ENCODE results near the gene RSBN1.
A peak's percentile ranks its signal among the peaks of the same experiment; 100 is the strongest.

The RSBN1 gene

DNA sequence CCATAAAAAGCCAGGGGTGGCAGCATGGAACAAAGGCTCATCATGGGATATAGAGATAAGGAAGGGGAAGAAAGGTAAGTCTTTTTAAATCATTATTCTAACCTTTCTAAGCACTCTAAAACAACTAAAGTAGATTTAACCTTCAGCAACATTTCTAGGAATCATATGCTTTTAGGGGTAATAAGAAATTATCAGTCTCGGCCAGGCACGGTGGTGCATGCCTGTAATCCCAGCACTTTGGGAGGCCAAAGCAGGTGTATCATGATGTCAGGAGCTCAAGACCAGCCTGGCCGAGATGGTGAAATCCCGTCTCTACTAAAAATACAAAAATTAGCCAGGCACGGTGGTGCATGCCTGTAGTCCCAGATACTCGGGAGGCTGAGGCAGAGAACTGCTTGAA lies 32.7 kb downstream of the RSBN1 start:
- DNase-seq (ENCODE audit: insufficient read length) (no peak), FAIRE-seq (no peak)
- TF ChIP-seq POLR2AphosphoS5 (IDR thresholded peaks at IDR 0.05; ENCODE audit: low read depth, low read length) (no peak), POLR2A (IDR thresholded peaks at IDR 0.05; ENCODE audit: low read depth, low read length) (no peak), TAF1 (IDR thresholded peaks at IDR 0.05; ENCODE audit: borderline replicate concordance, low read depth, low read length) (no peak)

DNA sequence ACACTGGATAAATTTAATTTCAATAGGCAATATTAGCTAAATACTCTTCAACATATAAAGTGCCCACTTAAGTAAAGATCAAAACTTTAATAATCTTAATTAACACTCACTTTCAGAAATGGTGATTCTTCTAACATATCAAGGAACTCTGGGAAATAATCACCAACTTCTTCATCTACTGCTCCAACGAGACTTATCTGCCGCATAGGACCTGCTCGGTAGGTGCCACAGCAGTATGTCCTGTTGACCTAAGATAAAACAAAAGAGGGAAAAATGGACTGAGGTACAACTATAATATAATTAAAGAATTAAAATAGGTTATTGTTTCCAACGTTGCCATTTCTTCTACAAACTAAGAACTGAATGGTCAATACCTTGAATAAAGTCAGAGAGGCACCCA lies 34.7 kb downstream of the RSBN1 start:
- no peak for FAIRE-seq
- TF ChIP-seq POLR2AphosphoS5 (IDR thresholded peaks at IDR 0.05; ENCODE audit: low read depth, low read length) (no peak), POLR2A (IDR thresholded peaks at IDR 0.05; ENCODE audit: low read depth, low read length) (no peak), TAF1 (IDR thresholded peaks at IDR 0.05; ENCODE audit: borderline replicate concordance, low read depth, low read length) (no peak)

DNA sequence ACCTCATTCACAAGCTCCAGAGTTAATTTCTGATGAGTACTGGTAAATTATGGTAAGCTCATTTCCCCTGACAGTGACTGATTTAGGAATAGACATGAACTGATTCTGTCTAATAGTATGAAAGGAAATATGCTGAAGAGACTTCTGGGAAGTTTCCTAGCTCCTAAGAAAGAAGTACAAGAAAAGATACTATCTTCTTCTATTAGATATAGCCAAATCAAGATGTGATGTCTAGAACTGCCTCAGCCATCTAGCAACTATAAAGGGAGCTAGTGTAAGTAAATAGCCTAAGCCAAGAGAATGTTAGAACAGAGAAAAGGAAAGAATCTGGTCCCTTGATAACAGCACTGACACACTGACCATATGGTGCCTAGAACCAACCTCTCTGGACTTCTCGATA lies 42.2 kb downstream of the RSBN1 start:
- FAIRE-seq (no peak), DNase-seq (ENCODE audit: insufficient read length) (no peak)
- TF ChIP-seq POLR2A (IDR thresholded peaks at IDR 0.05; ENCODE audit: low read depth, low read length), result no peak

More for the DNA sequence above, 34.7 kb downstream of the RSBN1 start:
- no peak for DNase-seq (ENCODE audit: insufficient read length)

DNA sequence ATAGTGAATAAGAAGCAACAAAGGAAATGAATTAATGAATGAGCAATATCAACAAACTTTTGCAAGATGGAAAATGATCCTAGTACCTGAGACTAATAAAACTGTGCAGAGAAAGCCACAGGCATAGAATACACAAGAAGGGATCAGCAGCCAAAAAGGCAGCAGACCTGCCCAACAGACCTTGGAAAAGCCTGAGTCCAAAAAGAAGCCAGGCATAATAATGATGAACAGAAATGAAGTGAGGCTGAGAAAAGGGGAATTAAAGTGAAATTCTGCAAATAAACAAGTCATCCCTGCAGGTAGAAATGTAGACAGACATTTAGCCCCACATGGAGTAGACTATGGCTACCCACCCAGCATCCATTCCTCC lies 42.7 kb downstream of the RSBN1 start:
- TF ChIP-seq POLR2A (IDR thresholded peaks at IDR 0.05; ENCODE audit: low read depth, low read length) (no peak), TAF1 (IDR thresholded peaks at IDR 0.05; ENCODE audit: borderline replicate concordance, low read depth, low read length) (no peak), POLR2AphosphoS5 (IDR thresholded peaks at IDR 0.05; ENCODE audit: low read depth, low read length) (no peak)
- DNase-seq (ENCODE audit: insufficient read length) (no peak), FAIRE-seq (no peak)

DNA sequence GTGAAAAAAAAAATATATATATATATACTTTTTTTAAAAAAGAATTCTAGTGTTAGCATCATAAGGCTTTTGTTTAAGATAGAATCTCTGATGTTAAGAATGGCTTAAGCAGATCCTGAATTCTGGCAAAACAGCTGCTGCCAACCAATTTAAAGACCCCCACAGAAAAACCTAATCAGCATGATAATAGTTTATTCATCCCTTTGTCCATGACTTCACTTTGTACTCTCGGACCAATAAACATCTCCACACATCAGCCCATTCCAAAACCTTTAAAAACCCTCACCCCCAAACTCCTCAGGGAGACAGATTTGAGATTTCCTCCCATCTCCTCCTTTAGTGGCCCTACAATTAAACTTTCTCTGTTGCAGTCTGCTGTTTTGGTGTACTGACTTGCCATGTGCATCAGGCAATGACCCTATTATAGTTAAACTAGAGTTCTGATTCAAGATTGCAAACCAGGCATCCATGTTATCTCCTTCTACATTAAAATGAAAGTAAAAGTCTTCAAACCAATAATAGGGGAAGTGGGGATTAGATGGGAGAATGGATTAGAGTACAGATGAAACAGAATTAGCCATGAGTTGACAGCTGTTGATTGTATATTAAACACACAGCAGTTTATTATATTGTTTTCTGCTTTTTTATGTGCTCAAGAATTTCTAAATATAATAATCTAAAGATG lies 43.2 kb downstream of the RSBN1 start:
- FAIRE-seq, result peak; percentile 63
- DNase-seq (ENCODE audit: insufficient read length), result no peak
- TF ChIP-seq TAF1 (IDR thresholded peaks at IDR 0.05; ENCODE audit: borderline replicate concordance, low read depth, low read length) (no peak), POLR2A (IDR thresholded peaks at IDR 0.05; ENCODE audit: low read depth, low read length) (no peak), POLR2AphosphoS5 (IDR thresholded peaks at IDR 0.05; ENCODE audit: low read depth, low read length) (no peak)

DNA sequence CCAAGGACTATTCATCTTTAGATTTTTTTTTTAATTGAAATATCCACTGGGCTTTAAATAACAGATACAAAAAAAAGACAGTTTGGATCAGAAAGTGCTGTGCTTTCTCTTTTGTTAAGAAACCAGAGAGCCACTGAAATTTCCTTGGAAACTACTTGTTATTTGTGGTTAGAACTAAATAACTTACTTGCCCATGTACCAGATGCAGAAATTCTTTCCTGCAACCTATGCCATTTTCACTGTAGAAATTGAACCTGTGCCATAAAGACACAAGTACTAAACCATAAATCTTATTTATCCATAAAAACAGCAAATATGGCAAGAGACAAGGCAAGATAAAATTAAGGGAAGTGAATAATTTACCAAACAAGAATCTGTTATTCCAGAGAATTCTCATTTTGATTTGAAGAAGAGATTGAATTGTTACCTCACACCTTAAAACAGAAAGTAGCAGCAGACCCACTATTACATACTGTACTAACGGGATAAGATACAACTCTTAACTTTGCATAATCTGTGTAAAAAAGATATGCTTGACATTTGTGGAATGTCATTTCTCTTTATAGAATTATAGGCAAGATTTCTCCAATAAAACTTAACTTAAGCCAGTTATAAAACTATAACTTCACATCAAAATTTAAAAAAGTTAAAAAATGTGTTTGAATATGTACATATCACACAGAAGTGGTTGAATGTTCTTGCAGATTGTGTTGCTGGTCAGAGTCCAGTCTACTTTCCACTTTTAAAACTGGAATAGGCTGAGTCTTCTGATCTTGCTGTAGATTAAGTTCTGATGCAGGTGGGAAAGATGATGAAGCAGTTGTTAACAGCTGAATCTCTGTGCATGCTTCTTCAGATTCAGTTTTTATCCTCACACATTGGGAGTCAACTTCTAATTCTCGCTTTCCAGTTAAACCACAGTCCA lies 46.7 kb downstream of the RSBN1 start:
- DNase-seq (ENCODE audit: insufficient read length) (no peak), FAIRE-seq (no peak)
- TF ChIP-seq TAF1 (IDR thresholded peaks at IDR 0.05; ENCODE audit: borderline replicate concordance, low read depth, low read length) (no peak), POLR2AphosphoS5 (IDR thresholded peaks at IDR 0.05; ENCODE audit: low read depth, low read length) (no peak), POLR2A (IDR thresholded peaks at IDR 0.05; ENCODE audit: low read depth, low read length) (no peak)

DNA sequence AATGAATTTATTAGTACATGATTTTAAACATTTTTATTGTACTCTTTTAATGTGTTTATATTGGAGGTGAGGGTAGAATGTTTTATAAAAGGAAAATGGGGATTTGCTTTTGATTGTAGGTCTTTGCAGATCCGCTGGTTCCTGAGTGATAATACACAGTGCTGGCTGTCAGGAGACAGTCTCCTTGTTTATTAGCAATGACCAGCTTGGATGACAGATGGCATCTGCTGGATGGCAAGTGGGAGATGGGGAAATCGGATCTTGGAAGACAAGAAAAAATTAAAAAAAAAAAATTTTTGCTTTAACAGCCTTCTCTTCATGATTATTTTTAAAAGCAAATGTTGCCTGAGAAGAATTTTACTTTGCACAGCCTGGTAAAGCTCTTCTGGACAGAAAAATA lies 48.6 kb downstream of the RSBN1 start:
- FAIRE-seq, result no peak
- TF ChIP-seq POLR2AphosphoS5 (IDR thresholded peaks at IDR 0.05; ENCODE audit: low read depth, low read length), result no peak
- TF ChIP-seq TAF1 (IDR thresholded peaks at IDR 0.05; ENCODE audit: borderline replicate concordance, low read depth, low read length), result no peak
- DNase-seq (ENCODE audit: insufficient read length), result no peak

DNA sequence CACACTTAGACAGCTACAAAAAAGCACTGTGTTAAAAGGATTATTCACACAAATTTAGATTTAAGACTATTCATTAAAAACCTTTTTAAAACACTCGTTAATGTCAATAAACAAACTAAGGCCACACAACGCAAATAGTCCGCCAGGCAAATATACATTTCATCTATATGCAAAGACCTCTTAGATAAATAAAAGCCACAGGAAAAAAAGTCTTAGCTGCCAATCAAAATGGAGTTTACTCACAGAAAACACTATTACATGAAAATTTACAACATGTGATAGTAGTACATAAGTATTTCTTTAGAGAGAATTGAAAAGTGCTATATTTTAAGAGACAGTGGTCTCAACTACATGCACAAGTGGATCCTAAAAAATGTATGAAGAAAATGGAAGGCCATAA lies 50.3 kb downstream of the RSBN1 start:
- no peak for FAIRE-seq

DNA sequence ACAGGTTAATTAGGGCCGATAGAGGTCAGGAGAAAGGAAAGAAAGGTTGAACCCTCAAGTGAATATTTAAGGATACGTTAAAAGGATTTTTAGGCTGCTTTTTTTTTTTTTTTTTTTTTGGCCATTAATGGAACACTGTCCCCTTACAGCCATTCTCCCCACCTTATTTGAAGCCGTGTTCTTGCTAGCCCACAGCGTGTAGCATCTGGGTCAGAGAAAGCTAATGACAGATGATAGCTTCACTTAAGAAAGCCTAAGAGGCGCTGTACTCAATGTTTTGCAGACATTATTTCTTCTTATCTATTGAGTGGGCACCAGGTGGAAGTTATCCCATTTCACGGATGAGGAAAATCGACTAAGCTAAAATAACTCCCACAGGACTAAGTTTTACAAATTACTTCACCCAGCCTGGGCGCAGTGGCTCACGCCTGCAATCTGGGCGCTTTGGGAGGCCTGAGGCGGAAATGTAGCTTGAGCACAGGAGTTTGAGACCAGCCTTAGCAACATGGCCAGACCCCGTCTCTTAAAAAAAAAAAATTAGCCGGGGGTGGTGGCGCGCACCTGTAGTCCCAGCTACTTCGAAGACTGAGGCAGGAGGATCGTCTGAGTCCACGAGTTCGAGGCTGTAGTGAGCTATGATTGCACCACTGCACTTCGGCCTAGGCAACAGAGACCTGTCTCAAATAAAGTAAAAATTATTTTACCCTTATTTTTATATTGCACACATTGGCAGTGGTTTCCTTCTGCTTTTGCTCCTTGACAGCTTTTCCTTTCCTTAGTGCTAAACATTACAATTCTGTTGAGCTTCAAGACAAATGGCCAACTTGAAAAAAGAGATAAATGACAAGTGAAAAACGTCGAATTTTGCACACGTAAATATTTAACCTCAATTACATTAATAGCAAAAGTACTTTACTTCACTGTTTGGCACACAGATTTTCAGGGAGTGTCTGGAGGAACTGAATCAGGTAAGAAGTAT lies 51.9 kb downstream of the RSBN1 start:
- TF ChIP-seq POLR2AphosphoS5 (IDR thresholded peaks at IDR 0.05; ENCODE audit: low read depth, low read length) (no peak), TAF1 (IDR thresholded peaks at IDR 0.05; ENCODE audit: borderline replicate concordance, low read depth, low read length) (no peak), POLR2A (IDR thresholded peaks at IDR 0.05; ENCODE audit: low read depth, low read length) (no peak)
- FAIRE-seq (peak; percentile 46), DNase-seq (ENCODE audit: insufficient read length) (no peak)

More for the DNA sequence above, 50.3 kb downstream of the RSBN1 start:
- no peak for TF ChIP-seq POLR2A (IDR thresholded peaks at IDR 0.05; ENCODE audit: low read depth, low read length)
- TF ChIP-seq TAF1 (IDR thresholded peaks at IDR 0.05; ENCODE audit: borderline replicate concordance, low read depth, low read length), result no peak
- TF ChIP-seq POLR2AphosphoS5 (IDR thresholded peaks at IDR 0.05; ENCODE audit: low read depth, low read length), result no peak
- DNase-seq (ENCODE audit: insufficient read length), result no peak

DNA sequence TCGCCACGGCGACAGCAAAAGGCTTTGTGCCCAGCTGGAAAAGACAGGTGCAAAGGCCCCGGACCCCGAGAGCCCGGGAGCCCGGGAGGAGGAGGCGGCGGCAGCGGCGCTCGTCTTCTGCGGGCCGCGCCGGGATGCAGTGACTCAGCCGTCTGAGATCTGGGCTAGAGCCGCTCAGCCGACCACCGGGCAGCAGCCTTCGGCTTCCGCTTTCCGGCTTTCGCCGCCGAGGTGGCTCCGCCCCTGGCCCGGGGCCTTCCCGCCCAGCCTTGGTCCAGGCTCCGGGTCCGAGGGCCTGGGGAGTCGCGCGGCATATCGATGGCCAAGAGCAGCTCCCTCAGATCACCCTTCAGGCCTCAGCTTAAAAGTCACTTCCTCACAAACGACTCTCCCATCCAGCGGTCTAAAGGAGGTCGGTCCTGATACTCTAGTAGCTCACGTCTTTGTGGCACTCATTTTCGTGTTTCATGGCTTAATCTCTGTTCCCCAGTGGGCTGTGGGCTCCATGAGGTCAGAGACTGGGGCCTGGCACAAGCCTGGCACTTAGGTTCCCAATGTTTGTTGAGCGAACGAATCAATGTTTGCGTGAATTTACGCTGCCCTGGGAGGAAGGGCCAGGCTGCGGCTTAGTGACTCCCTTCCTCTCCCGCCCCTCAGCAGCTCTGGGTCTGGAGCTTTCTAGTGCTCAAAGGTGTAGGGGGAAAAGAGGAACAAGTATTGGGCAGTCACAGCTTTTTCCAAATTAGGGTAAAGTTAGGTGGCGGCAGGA lies 52.8 kb downstream of the RSBN1 start, which contains the start of gene PHTF1:
Gene PHTF1 (minus strand): TSS at position 154 of the 769 bp plus-strand sequence. CDS start 783 bp downstream, outside the sequence.
- FAIRE-seq (peak; percentile 84), DNase-seq (ENCODE audit: insufficient read length) (peak; percentile 61)

More for the DNA sequence above, 52.8 kb downstream of the RSBN1 start, which contains the start of gene PHTF1:
- peak; percentile 78; the same call in 1 of the 2 replicates for TF ChIP-seq TAF1 (IDR thresholded peaks at IDR 0.05; ENCODE audit: borderline replicate concordance, low read depth, low read length)
- TF ChIP-seq POLR2AphosphoS5 (IDR thresholded peaks at IDR 0.05; ENCODE audit: low read depth, low read length), result peak; percentile 85
- TF ChIP-seq POLR2A (IDR thresholded peaks at IDR 0.05; ENCODE audit: low read depth, low read length), result peak; percentile 94
